Astrocyte (in vitro differentiated cells and primary cell): ENCODE measurements around the gene DNAJA4. TPM values are rescaled to one million over a fixed set of nuclear protein-coding genes. Genes with fewer than 3 reads are reported as not detected.

Experiments used
- DNase-seq: peaks from one replicate; pipeline ENCODE4 v3.0.0-alpha.2; 2010; ENCODE audit warnings: low read depth
- FAIRE-seq: peaks from 2 replicates; lab custom pipeline; 2011; peaks lifted over from hg19 to GRCh38; lab: Jason Lieb, UNC
- H2AFZ ChIP-seq: 2 replicates; pipeline ENCODE4 v1.6.0; 2012; ENCODE audit warnings: low read depth, low read length, inconsistent platforms
- H3K27ac ChIP-seq: 2 replicates; pipeline ENCODE4 v1.5.1; 2011; ENCODE audit warnings: low read depth, low read length, inconsistent platforms
- H3K27me3 ChIP-seq: 2 replicates; pipeline ENCODE4 v1.6.0; 2011; ENCODE audit warnings: low read length, inconsistent platforms; ENCODE audit not compliant: insufficient read depth
- H3K36me3 ChIP-seq: 2 replicates; pipeline ENCODE4 v1.5.1; 2011; ENCODE audit warnings: low read length, inconsistent platforms; ENCODE audit not compliant: insufficient read depth
- H3K4me1 ChIP-seq: 2 replicates; pipeline ENCODE4 v1.5.1; 2011; ENCODE audit warnings: low read length, inconsistent platforms; ENCODE audit not compliant: insufficient read depth
- H3K4me2 ChIP-seq: 2 replicates; pipeline ENCODE4 v1.6.0; 2012; ENCODE audit warnings: low read length, inconsistent platforms
- H3K4me3 ChIP-seq: 2 replicates; pipeline ENCODE4 v1.5.1; 2011; ENCODE audit warnings: low read depth, mild to moderate bottlenecking, low read length, inconsistent platforms; ENCODE audit not compliant: insufficient read depth
- H3K79me2 ChIP-seq: 2 replicates; pipeline ENCODE4 v1.6.0; 2012; ENCODE audit warnings: mild to moderate bottlenecking, low read length, inconsistent platforms; ENCODE audit not compliant: insufficient read depth
- H3K9ac ChIP-seq: 2 replicates; pipeline ENCODE4 v1.6.0; 2012; ENCODE audit warnings: mild to moderate bottlenecking, low read length, inconsistent platforms
- H3K9me3 ChIP-seq: 2 replicates; pipeline ENCODE4 v1.5.1; 2012; ENCODE audit warnings: low read depth, mild to moderate bottlenecking, low read length, inconsistent platforms; ENCODE audit not compliant: insufficient read depth
- H4K20me1 ChIP-seq: 2 replicates; pipeline ENCODE4 v1.6.0; 2012; ENCODE audit warnings: low read length, inconsistent platforms; ENCODE audit not compliant: insufficient read depth
- H3K27ac Mint-ChIP-seq: one replicate; pipeline ENCODE4 v1.8.0; 2021; ENCODE audit warnings: mild to moderate bottlenecking, mixed read lengths; ENCODE audit not compliant: unreplicated experiment
- H3K27me3 Mint-ChIP-seq: one replicate; pipeline ENCODE4 v1.8.0; 2021; ENCODE audit warnings: low read depth, mixed read lengths; ENCODE audit not compliant: unreplicated experiment
- H3K36me3 Mint-ChIP-seq: one replicate; pipeline ENCODE4 v1.8.0; 2021; ENCODE audit warnings: low read depth, mixed read lengths; ENCODE audit not compliant: unreplicated experiment
- H3K4me1 Mint-ChIP-seq: one replicate; pipeline ENCODE4 v1.8.0; 2021; ENCODE audit warnings: low read depth, mixed read lengths; ENCODE audit not compliant: unreplicated experiment
- H3K4me3 Mint-ChIP-seq: one replicate; pipeline ENCODE4 v1.8.0; 2021; ENCODE audit warnings: mild to moderate bottlenecking, moderate library complexity, mixed read lengths; ENCODE audit not compliant: unreplicated experiment
- H3K9me3 Mint-ChIP-seq: one replicate; pipeline ENCODE4 v1.8.0; 2021; ENCODE audit warnings: mild to moderate bottlenecking, mixed read lengths; ENCODE audit not compliant: unreplicated experiment
- CTCF ChIP-seq: IDR thresholded peaks from 2 replicates; pipeline ENCODE4 v1.5.1; 2011; ENCODE audit warnings: low read depth, mild to moderate bottlenecking, inconsistent platforms, low read length, moderate library complexity; ENCODE audit not compliant: insufficient read depth
- EZH2 ChIP-seq: IDR thresholded peaks from 2 replicates; pipeline ENCODE4 v1.6.1; 2012; ENCODE audit warnings: mild to moderate bottlenecking, low read length, inconsistent platforms; ENCODE audit not compliant: insufficient read depth
- total RNA-seq: library from RNA; stranded (reverse); gene quantifications from 2 replicates; pipeline ENCODE4 v1.2.1, GENCODE V29; 2021

Gene DNAJA4
- total RNA-seq, 1 donor from 2014 or later: 0.14 TPM

- Histone ChIP-seq H3K9me3 (no peaks in the 10 kb centered on the region), H3K9ac (no peak overlapping the region), H4K20me1 (no peaks in the 10 kb centered on the region), H3K4me3 (no peak overlapping the region), H3K79me2 (no peaks in the 10 kb centered on the region), H3K36me3 (no peaks in the 10 kb centered on the region), H3K27ac (no peak overlapping the region), H3K4me1 (no peaks in the 10 kb centered on the region), H3K4me2 (no peak overlapping the region), H2AFZ (no peak overlapping the region), H3K27me3 (peaks cover 14% of the 10 kb centered on the region)
- H3K27me3 Mint-ChIP-seq: peaks cover 27% of the 10 kb centered on the region
- no peak overlapping the region for H3K27ac Mint-ChIP-seq
- H3K9me3 Mint-ChIP-seq: peaks cover 2% of the 10 kb centered on the region
- no peak overlapping the region for H3K4me3 Mint-ChIP-seq
- TF ChIP-seq CTCF (no peak), EZH2 (no peak)
- DNase-seq (no peak), FAIRE-seq (no peak)
- H3K4me1 Mint-ChIP-seq: peaks cover 4% of the 10 kb centered on the region
- no peaks in the 10 kb centered on the region for H3K36me3 Mint-ChIP-seq
Measured at GRCh38 chr15:78239811-78240210, 24.6 kb upstream of the DNAJA4 start.

GRCh38 chr15:78241017-78241416, 23.3 kb upstream of the DNAJA4 start:
- TF ChIP-seq CTCF: peak; percentile 68
- TF ChIP-seq EZH2: no peak
- FAIRE-seq: no peak
- peak overlapping the region; percentile 38 for H2AFZ ChIP-seq
- H3K27ac ChIP-seq: no peak overlapping the region
- Mint-ChIP-seq H3K4me3 (no peak overlapping the region), H3K27ac (no peak overlapping the region), H3K36me3 (no peaks in the 10 kb centered on the region), H3K4me1 (no peaks in the 10 kb centered on the region), H3K9me3 (peaks cover 2% of the 10 kb centered on the region), H3K27me3 (peaks cover 24% of the 10 kb centered on the region)
- H3K9ac ChIP-seq: no peak overlapping the region
- no peaks in the 10 kb centered on the region for H3K79me2 ChIP-seq
- no peaks in the 10 kb centered on the region for H4K20me1 ChIP-seq
- peak; percentile 20 for DNase-seq
- no peaks in the 10 kb centered on the region for H3K4me1 ChIP-seq
- H3K4me3 ChIP-seq: no peak overlapping the region
- no peaks in the 10 kb centered on the region for H3K9me3 ChIP-seq
- no peaks in the 10 kb centered on the region for H3K36me3 ChIP-seq
- H3K4me2 ChIP-seq: no peak overlapping the region
- peaks cover 9% of the 10 kb centered on the region for H3K27me3 ChIP-seq

- TF ChIP-seq EZH2 (no peak), CTCF (peak; percentile 44)
- DNase-seq (no peak), FAIRE-seq (no peak)
- H3K36me3 Mint-ChIP-seq: no peaks in the 10 kb centered on the region
- no peak overlapping the region for H3K4me3 Mint-ChIP-seq
- Histone ChIP-seq H3K4me2 (no peak overlapping the region), H2AFZ (no peak overlapping the region), H3K79me2 (no peaks in the 10 kb centered on the region), H3K4me3 (no peak overlapping the region), H3K9ac (no peak overlapping the region), H3K27me3 (peaks cover 5% of the 10 kb centered on the region), H3K36me3 (no peaks in the 10 kb centered on the region), H3K9me3 (no peaks in the 10 kb centered on the region), H3K4me1 (no peaks in the 10 kb centered on the region), H4K20me1 (no peaks in the 10 kb centered on the region), H3K27ac (no peak overlapping the region)
- H3K9me3 Mint-ChIP-seq: peaks cover 2% of the 10 kb centered on the region
- peaks cover 18% of the 10 kb centered on the region for H3K27me3 Mint-ChIP-seq
- H3K27ac Mint-ChIP-seq: no peak overlapping the region
- H3K4me1 Mint-ChIP-seq: no peaks in the 10 kb centered on the region
Measured at GRCh38 chr15:78242128-78242527, 22.2 kb upstream of the DNAJA4 start.
